ENCODE data around the gene VTI1A.
"Not testable (repeated sequence)": the region's sequence is repeated elsewhere in the genome, so short reads cannot be mapped to it uniquely, and the experiment has no call there.

- TF ChIP-seq CTCF, POLR2A, POLR2AphosphoS5 (IDR thresholded peaks at IDR 0.05): not testable (repeated sequence)
Measured at GRCh38 chr10:112464074-112464473, 17.1 kb downstream of the VTI1A start.

Measured in breast epithelium (tissue), 3 donors.